Heart left ventricle (tissue), 13 donors: ENCODE measurements around the gene KCTD2.

ENCODE experiments used
- POLR2A ChIP-seq, 2 donors: fragments of 450-650 bp; IDR thresholded peaks; one replicate each; pipeline ENCODE4 v1.6.1; 2017; ENCODE audit warnings: antibody characterized with exemption in 2 of 2, mild to moderate bottlenecking in 2 of 2, moderate library complexity in 2 of 2
- TF ChIP-seq, protein P1 (sequence below), 12 donors: fragments of 200-600 bp; sonication (generic) in 4 of 12; IDR thresholded peaks; one replicate each; pipeline versions ENCODE4 v1.5.0 to v1.8.0; 2018 to 2022; ENCODE audit warnings: antibody characterized with exemption in 12 of 12, mild to moderate bottlenecking in 5 of 12
- donor health status: ischemic (EF 13 %, LVEDD 7.1; RV severe dilation, severe dysfunction).
- donor health status: DM: no; HTN: yes; CAD: no.
- donor health status: DM: no; HTN: no; CAD: no.
- donor health status: ischemic (EF 25% LVEDD 6.9; RV normal size, moderate dysfunction).
- donor health status: ischemic (EF 25% LVEDD 5.7; RV mildly dilated, moderate dysfunction).
- donor health status: ischemic (EF 35%, LVEDD 5.7; RV mildly dilated, moderate dysfunction).
- donor health status: nonischemic (EF 11% LVEDD 7.7; RV severe dilation, severe dysfunction).
- donor health status: DM: yes; HTN: yes; CAD: no.
- donor health status: PGD.
- donor health status: ischemic (EF 29% LVEDD 5.4; RV normal size, mild dysfunction).
- donor health status: nonischemic (EF 23%, LVEDD 6.1; RV moderate dilation, normal function).

DNA sequence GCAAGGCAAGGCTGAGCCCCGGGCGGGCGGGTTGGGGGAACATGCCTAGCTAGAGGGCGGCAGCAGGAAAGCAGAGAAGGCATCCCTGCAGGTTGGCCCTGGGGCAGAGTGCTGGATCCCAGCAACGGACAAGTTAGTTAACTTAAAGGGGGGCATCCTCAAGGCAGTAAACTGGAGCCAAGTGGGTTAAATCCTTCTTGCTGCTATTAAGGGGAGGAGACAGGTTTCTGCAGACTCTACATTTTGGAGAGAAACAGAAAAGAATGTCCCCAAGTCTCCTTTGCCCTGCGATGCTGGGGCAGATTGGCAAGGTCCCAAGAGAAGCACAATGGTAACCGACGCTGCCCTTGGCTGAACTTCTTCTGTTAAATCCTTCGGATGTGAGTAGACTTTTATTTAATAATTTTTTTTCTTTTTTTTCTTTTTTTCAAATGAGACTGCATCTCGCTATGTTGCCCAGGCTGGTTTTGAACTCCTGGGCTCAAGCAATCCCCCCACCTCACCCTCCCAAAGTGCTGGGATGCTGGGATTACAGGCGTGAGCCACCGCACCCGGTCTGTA, 14.2 kb upstream of the KCTD2 start:
- TF ChIP-seq, protein P1, sequence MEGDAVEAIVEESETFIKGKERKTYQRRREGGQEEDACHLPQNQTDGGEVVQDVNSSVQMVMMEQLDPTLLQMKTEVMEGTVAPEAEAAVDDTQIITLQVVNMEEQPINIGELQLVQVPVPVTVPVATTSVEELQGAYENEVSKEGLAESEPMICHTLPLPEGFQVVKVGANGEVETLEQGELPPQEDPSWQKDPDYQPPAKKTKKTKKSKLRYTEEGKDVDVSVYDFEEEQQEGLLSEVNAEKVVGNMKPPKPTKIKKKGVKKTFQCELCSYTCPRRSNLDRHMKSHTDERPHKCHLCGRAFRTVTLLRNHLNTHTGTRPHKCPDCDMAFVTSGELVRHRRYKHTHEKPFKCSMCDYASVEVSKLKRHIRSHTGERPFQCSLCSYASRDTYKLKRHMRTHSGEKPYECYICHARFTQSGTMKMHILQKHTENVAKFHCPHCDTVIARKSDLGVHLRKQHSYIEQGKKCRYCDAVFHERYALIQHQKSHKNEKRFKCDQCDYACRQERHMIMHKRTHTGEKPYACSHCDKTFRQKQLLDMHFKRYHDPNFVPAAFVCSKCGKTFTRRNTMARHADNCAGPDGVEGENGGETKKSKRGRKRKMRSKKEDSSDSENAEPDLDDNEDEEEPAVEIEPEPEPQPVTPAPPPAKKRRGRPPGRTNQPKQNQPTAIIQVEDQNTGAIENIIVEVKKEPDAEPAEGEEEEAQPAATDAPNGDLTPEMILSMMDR (IDR thresholded peaks at IDR 0.05): no peak
- TF ChIP-seq POLR2A (IDR thresholded peaks at IDR 0.05): no peak
